LoVo (cell line): ENCODE data around the gene OR9G4.
A peak's percentile ranks its signal among the peaks of the same experiment; 100 is the strongest.

ENCODE experiments used
- DNase-seq: peaks from one replicate; pipeline ENCODE4 v3.0.0-alpha.2; 2016; ENCODE audit warnings: low spot score

Gene OR9G4

DNA sequence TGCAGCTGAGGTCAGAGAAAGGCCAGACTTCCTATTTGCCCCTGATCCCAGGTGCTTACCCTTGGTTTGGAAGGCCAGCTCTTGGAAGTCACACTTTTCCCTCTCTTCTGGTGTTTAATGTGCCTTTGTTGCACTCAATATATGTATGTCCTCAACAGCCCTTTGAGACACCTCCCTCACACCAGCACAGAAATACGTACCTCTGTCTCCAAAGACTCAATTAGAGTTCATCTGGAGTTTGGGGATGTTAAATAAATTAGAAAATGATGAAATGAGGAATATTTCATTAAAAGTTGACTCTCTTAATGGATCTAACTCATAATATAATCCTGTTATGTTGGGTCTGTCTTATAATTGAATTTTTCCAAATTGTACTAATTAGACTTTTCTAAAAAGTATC is at the start of gene OR9G4:
Gene OR9G4 (minus strand): TSS at position 101 of the 400 bp plus-strand sequence. CDS start 4,931 bp downstream, outside the sequence.
- DNase-seq, result no peak

DNA sequence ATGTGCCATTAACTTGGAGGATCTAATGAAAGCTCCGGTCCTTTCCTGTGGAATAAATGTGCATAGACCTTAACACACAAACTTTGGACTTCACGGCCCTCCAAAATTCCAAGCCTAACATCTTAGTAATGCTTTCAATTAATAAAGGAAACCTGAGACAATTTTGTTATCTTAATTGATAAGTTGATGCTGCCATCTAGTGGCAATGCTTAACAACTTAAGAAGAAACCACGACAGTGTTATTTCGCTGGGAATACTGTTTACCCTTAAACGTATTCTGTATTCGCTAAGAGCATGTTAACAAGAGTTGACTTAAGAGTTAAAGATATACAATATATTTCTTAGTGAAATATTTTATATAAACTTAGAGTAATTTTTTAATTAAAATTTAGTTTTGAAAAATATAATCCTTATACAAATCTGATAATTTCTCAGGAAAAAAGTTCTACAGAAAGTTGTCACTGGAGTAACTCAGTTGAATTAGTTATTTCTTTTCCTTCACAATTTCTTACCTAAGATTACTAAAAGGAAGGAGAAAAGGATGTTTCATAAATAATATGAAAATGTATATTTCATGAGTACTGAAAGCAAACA is 35.0 kb upstream of the OR9G4 start:
- DNase-seq, result peak; percentile 66

GRCh38 chr11:56782167-56782847 is 33.8 kb upstream of the OR9G4 start:
- DNase-seq, result no peak

GRCh38 chr11:56776809-56777208 is 28.3 kb upstream of the OR9G4 start:
- no peak for DNase-seq

- no peak for DNase-seq
These were observed 16.5 kb upstream of the OR9G4 start for GRCh38 chr11:56764976-56765375.

- DNase-seq, result no peak
These were observed 3.0 kb upstream of the OR9G4 start for GRCh38 chr11:56751480-56751879.

- DNase-seq, result no peak
These were observed 1.7 kb upstream of the OR9G4 start for GRCh38 chr11:56750190-56750589.

DNA sequence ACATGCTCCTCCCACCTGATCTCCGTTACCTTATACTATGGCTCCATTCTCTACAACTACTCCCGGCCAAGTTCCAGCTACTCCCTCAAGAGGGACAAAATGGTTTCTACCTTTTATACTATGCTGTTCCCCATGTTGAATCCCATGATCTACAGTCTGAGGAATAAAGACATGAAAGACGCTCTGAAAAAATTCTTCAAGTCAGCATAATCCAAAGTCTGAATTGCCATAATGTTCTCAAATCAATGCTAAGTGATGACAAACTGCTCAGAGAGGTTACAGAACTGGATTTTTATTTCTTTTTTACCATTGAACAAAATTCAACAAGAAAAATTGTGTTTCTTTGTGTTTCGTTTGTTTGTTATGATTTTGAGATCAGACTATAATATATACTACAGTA is 7.6 kb downstream of the OR9G4 start:
- DNase-seq, result no peak

GRCh38 chr11:56740107-56740506 is 8.4 kb downstream of the OR9G4 start:
- no peak for DNase-seq

- no peak for DNase-seq
These were observed 28.0 kb downstream of the OR9G4 start for GRCh38 chr11:56720513-56720912.

DNA sequence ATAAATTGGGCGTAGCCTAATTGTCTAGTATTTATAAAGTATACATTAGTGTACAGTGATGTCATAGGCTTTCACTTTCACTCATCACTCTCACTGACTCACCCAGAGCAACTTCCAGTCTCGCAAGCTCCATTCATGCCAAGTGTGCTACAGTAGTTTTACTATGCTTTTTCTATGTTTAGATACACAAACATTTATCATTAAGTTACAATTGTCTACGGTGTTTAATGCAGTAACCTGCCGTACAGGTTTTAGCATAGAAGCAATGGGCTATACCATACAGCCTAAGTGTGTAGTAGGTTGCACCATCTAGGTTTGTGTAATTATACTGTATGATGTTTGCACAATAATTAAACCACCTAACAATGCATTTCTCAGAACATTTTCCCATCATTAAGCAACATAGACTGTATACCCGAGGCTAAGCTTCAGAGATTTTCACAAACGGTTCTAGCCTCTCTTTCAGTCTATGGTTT is 32.1 kb downstream of the OR9G4 start:
- no peak for DNase-seq

GRCh38 chr11:56714206-56714605 is 34.3 kb downstream of the OR9G4 start:
- DNase-seq, result no peak

DNA sequence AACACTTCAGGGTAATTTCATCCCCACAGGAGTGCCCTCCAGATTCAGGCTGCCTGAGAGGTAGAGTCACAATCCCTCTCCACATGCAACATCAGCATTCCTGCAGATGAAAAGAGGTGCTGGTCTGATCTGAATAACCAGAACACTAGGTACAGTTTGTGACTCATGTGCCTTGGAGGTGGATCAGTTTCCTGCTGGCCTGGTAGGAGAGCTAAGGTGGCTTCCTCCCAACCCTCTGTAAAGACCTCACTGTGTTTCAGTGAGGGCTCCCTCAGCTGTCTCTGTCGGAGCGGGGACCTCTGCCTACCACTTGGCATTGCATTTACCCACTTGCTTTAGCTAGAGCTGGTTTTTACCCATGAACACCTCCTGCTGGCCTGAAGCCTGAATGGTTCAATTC is 42.0 kb downstream of the OR9G4 start:
- DNase-seq, result no peak

DNA sequence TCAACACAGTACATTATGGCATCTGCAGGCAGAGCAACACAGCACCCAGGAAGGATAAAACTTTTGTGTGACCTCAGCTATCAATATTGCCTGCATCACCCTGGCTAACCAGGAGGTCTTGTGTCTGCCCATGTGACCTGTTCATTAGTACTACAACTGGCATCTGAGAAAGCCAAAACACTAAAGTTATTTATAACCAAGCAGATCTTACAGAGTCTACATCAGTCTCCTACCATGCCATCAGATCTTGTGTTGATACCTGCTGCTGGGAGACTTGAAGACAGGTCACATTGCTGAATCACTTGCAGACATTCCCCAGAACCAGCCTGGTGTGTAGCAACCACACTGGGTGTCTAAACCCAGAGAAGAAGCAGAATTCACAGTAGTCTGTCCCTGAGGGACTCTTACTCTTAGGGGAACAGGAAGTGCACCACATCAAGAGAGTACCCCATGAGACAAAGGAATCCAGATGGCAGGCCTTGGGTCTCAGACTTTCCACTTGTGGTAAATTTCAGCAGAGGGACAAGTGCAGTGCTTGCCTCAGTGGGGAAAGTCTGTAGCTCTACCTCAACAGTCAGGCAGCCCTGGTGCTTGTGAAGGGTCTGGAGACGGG is 42.6 kb downstream of the OR9G4 start:
- no peak for DNase-seq

- no peak for DNase-seq
These were observed 47.5 kb downstream of the OR9G4 start for GRCh38 chr11:56700914-56701485.

- no peak for DNase-seq
These were observed 48.1 kb downstream of the OR9G4 start for GRCh38 chr11:56700242-56700913.

DNA sequence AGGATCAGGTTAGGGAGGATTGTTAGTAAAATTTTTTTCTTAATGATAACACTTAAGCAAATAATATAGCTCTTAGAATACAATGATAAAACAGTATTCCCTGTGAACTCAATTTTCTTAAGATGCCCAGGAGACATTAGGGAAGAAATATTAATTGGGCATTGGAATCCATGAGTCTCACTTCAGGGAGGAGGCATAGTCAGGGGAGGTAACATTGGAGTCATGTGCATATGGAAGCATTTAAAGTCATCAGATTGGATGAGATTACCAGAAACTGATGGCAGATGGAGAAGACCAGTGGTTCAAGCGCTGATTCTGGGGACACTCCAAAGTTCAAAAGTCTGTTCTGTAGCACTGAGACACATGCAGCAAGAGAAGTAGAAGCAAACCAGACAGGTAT is 49.7 kb downstream of the OR9G4 start, which contains the start of gene OR9G1:
Gene OR9G1 (plus strand): TSS at position 301 of the 400 bp plus-strand sequence. CDS start 1,293 bp downstream, outside the sequence.
- DNase-seq, result no peak

- no peak for DNase-seq
These were observed 55.1 kb downstream of the OR9G4 start for GRCh38 chr11:56693428-56693827.
